Measurements from ENCODE around the gene TAS2R43. TPM values are rescaled to one million over a fixed set of nuclear protein-coding genes. Genes with fewer than 3 reads are reported as not detected.
"Not testable (repeated sequence)": the region's sequence is repeated elsewhere in the genome, so short reads cannot be mapped to it uniquely, and the experiment has no call there.

TAS2R43 gene
- total RNA-seq, 2 donors from 2014 or later, result 0.48 to 0.97 TPM

DNA sequence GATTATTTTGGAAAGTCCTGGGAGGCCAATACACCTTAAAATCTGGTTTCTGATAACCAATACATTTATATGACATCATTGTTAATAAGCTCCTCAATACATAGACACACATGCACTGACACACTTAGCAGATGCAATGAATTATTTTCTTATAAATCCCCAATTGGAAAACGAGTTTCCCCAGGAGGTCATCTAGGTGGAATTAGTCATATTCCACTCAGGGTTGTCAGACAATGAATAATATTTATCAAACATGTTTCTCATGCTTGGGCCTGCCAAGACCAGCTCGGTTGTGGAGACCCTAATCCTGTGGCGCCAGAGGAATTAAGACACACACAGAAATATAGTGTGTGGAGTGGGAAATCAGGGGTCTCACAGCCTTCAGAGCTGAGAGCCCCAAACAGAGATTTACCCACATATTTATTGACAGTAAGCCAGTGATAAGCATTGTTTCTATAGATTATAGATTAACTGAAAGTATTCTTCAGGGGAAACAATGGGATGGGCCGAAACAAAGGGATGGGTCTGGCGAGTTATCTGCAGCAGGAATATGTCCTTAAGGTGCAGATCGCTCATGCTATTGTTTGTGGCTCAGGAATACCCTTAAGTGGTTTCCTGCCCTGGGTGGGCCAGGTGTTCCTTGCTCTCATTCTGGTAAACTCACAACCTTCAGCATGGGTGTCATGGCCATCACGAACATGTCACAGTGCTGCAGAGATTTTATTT is 42.1 kb downstream of the TAS2R43 start:
- H3K36me3 Mint-ChIP-seq (ENCODE audit: insufficient read depth in 2 of 2), result peaks cover 12 to 27% of the 10 kb centered on the region in 2 donors
- not testable (repeated sequence) for H3K27me3 Mint-ChIP-seq (ENCODE audit: low read depth); H3K9me3 Mint-ChIP-seq; H3K4me1 Mint-ChIP-seq (ENCODE audit: low read depth); ATAC-seq (replicated peaks in 1 of 2); H3K27ac Mint-ChIP-seq; DNase-seq; H3K4me3 Mint-ChIP-seq

DNA sequence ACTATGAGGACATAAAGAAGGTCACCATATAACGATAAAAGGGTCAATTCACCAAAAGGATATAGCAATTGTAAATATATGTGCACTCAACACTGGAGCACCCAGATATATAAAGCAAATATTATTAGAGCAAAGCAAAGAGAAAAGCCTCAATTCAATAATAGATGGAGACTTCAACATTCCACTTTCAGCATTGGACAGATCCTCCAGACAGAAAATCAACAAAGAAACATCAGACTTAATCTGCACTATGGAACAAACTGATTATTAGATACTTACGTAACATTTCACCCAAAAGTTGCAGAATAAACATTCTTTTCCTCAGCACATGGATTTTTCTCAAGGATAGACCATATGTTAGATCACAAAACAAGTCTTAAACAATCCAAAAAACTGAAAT is 50.7 kb downstream of the TAS2R43 start:
- DNase-seq; H3K27ac Mint-ChIP-seq; H3K27me3 Mint-ChIP-seq (ENCODE audit: low read depth); ATAC-seq (replicated peaks in 1 of 2); H3K4me3 Mint-ChIP-seq; H3K9me3 Mint-ChIP-seq; H3K4me1 Mint-ChIP-seq (ENCODE audit: low read depth): not testable (repeated sequence)
- H3K36me3 Mint-ChIP-seq (ENCODE audit: insufficient read depth in 2 of 2), result peaks cover 1 to 14% of the 10 kb centered on the region in 2 donors

Other genes starting within 250 kb of the TAS2R43 start
- 1 to 10 TPM; 2.1 to 3.0 TPM for gene PRR4, start 242.8 kb downstream of the TAS2R43 start, total RNA-seq
- 10 to 100 TPM; 13.0 to 17.6 TPM for gene PRH1, start 208.1 kb downstream of the TAS2R43 start, total RNA-seq
- under 1 TPM; 0.53 TPM for gene TAS2R13, start 182.8 kb downstream of the TAS2R43 start, total RNA-seq
- not detected for gene PRH2, start 163.1 kb downstream of the TAS2R43 start, total RNA-seq
- 1 to 10 TPM; 1.2 to 1.9 TPM for gene TAS2R14, start 153.1 kb downstream of the TAS2R43 start, total RNA-seq
- gene TAS2R50, start 105.4 kb downstream of the TAS2R43 start, total RNA-seq, result 1 to 10 TPM in 1 of 2 donors, under 1 TPM in 1; 0.90 to 1.2 TPM
- 1 to 10 TPM; 1.3 to 2.1 TPM for gene TAS2R20, start 94.0 kb downstream of the TAS2R43 start, total RNA-seq
- 1 to 10 TPM; 2.1 to 3.5 TPM for gene TAS2R19, start 69.7 kb downstream of the TAS2R43 start, total RNA-seq
- gene TAS2R31, start 60.9 kb downstream of the TAS2R43 start, total RNA-seq, result 1 to 10 TPM; 1.9 to 2.9 TPM
- under 1 TPM; 0.72 TPM for gene TAS2R46, start 30.0 kb downstream of the TAS2R43 start, total RNA-seq
- gene TAS2R30, start 42.3 kb upstream of the TAS2R43 start, total RNA-seq, result 1 to 10 TPM; 2.3 to 2.8 TPM
- 10 to 100 TPM; 10.1 to 10.9 TPM for gene SMIM10L1, start 78.9 kb upstream of the TAS2R43 start, total RNA-seq
- gene TAS2R42, start 94.6 kb upstream of the TAS2R43 start, total RNA-seq, result not detected
- gene PRB3, start 177.4 kb upstream of the TAS2R43 start, total RNA-seq, result not detected
- not detected for gene PRB4, start 218.1 kb upstream of the TAS2R43 start, total RNA-seq

Data from activated T-cell treated with anti-CD3 and anti-CD28 coated beads, Interleukin-2, amount 50 U/mL, for 72 hours (primary cell).